ENCODE data around the gene BST2.

DNA sequence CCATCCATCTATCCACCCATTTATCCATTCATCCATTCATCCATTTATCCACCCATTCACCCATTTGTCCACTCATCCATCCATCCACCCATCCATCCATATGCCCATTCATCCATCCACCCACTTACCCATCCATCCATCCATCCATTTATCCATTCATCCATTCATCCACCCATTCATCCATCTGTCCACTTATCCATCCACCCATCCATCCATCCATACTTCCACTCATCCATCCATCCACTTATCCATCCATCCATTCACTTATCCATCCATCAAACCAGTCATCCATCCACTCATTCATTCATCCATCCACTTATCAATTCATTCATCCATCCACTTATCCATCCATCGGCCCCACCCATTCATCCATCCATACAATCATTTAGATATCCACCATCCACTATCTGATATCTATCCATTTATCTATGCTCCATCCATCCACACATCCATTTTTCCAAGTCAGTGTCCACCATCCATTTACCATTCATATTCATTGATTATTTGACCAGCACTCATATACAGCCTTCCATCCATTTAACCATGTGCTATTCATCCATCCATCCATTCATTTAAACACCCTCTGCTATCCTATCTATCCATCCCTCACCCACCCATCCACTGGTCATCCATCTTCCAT is 40.2 kb upstream of the BST2 start:
- TF ChIP-seq, protein P1, sequence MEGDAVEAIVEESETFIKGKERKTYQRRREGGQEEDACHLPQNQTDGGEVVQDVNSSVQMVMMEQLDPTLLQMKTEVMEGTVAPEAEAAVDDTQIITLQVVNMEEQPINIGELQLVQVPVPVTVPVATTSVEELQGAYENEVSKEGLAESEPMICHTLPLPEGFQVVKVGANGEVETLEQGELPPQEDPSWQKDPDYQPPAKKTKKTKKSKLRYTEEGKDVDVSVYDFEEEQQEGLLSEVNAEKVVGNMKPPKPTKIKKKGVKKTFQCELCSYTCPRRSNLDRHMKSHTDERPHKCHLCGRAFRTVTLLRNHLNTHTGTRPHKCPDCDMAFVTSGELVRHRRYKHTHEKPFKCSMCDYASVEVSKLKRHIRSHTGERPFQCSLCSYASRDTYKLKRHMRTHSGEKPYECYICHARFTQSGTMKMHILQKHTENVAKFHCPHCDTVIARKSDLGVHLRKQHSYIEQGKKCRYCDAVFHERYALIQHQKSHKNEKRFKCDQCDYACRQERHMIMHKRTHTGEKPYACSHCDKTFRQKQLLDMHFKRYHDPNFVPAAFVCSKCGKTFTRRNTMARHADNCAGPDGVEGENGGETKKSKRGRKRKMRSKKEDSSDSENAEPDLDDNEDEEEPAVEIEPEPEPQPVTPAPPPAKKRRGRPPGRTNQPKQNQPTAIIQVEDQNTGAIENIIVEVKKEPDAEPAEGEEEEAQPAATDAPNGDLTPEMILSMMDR (IDR thresholded peaks at IDR 0.05; ENCODE audit: borderline replicate concordance, extremely low read depth, low read length, poor library complexity, severe bottlenecking), result no peak
- no peak for TF ChIP-seq EZH2 (IDR thresholded peaks at IDR 0.05; ENCODE audit: borderline replicate concordance, low read depth, low read length, severe bottlenecking)

Data from DND-41 (cell line).